DOHH2 (cell line): ENCODE results near the gene NAIF1.

Experiments used
- CTCF ChIP-seq: fragments of 200-600 bp; sonication (generic); IDR thresholded peaks from one replicate; pipeline ENCODE4 v1.5.1; 2014; ENCODE audit warnings: antibody characterized with exemption, mild to moderate bottlenecking, low read depth, low read length; ENCODE audit not compliant: poor library complexity, severe bottlenecking
- EZH2phosphoT487 ChIP-seq: fragments of 200-600 bp; sonication (generic); IDR thresholded peaks from 2 replicates; pipeline ENCODE4 v1.6.1; 2017; ENCODE audit warnings: borderline replicate concordance, mild to moderate bottlenecking, antibody characterized with exemption, low read length, moderate library complexity, mixed read lengths

GRCh38 chr9:128093011-128093410, 25.9 kb upstream of the NAIF1 start:
- TF ChIP-seq CTCF = no peak
- no peak for TF ChIP-seq EZH2phosphoT487
